ENCODE measurements around the gene CSRP1.

The CSRP1 gene

DNA sequence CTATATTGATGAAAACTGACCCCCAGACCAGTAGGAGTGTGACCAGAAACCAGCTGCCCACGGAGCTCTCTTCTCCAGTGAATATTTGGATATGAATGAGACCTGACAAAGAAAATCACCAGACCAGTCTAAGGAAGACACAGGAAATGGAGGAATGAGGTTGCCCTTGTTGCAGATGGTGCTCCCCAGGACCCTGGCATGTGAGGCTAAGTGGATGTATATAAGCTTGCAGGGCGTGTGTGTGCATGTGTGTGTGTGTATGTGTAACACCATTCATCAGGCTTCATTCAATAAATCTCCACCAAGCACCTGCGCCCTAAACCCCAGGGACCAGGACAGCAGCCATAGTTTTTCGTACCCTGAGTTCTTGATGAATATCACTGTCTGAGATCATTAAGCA is 52.3 kb downstream of the CSRP1 start:
- Mint-ChIP-seq H3K36me3 (ENCODE audit: low read depth) (no peaks in the 10 kb centered on the region), H3K27me3 (peaks cover 27% of the 10 kb centered on the region), H3K4me3 (no peak overlapping the region), H3K27ac (no peak overlapping the region), H3K9me3 (no peaks in the 10 kb centered on the region), H3K4me1 (ENCODE audit: low read depth) (peaks cover 17% of the 10 kb centered on the region)

DNA sequence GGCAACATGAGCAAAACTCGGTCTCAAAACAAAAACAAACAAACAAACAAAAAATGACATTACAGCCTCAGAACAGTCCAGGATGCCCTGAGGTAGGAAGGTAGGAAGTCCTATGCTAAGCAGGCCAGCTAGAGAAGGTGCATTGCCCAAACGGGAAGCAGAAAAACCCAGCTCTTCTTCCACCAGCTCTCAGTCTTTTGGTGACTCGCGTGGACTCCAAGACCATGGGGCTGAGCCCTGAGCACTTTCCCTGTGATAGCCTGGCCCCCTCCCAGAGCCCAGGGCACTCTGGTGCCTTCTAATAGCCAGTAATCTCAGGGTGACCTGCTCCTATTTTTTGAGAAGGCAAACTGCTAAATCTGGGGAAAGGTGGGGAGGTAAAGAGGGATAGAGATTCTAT is 54.1 kb downstream of the CSRP1 start:
- H3K27ac Mint-ChIP-seq, result no peak overlapping the region
- peaks cover 33% of the 10 kb centered on the region for H3K27me3 Mint-ChIP-seq
- H3K4me1 Mint-ChIP-seq (ENCODE audit: low read depth), result peaks cover 19% of the 10 kb centered on the region
- no peaks in the 10 kb centered on the region for H3K9me3 Mint-ChIP-seq
- H3K4me3 Mint-ChIP-seq, result no peak overlapping the region
- H3K36me3 Mint-ChIP-seq (ENCODE audit: low read depth), result no peaks in the 10 kb centered on the region

- H3K4me1 Mint-ChIP-seq (ENCODE audit: low read depth), result peaks cover 14% of the 10 kb centered on the region
- peaks cover 28% of the 10 kb centered on the region for H3K27me3 Mint-ChIP-seq
- H3K36me3 Mint-ChIP-seq (ENCODE audit: low read depth), result no peaks in the 10 kb centered on the region
- H3K4me3 Mint-ChIP-seq, result no peak overlapping the region
- H3K27ac Mint-ChIP-seq, result no peak overlapping the region
- H3K9me3 Mint-ChIP-seq, result no peaks in the 10 kb centered on the region
Observed at GRCh38 chr1:201450721-201451291, 56.1 kb downstream of the CSRP1 start.

- H3K27ac Mint-ChIP-seq, result no peak overlapping the region
- H3K27me3 Mint-ChIP-seq, result peaks cover 17% of the 10 kb centered on the region
- peaks cover 13% of the 10 kb centered on the region for H3K4me1 Mint-ChIP-seq (ENCODE audit: low read depth)
- no peak overlapping the region for H3K4me3 Mint-ChIP-seq
- H3K36me3 Mint-ChIP-seq (ENCODE audit: low read depth), result no peaks in the 10 kb centered on the region
- H3K9me3 Mint-ChIP-seq, result no peaks in the 10 kb centered on the region
Observed at GRCh38 chr1:201448990-201449389, 57.9 kb downstream of the CSRP1 start.

DNA sequence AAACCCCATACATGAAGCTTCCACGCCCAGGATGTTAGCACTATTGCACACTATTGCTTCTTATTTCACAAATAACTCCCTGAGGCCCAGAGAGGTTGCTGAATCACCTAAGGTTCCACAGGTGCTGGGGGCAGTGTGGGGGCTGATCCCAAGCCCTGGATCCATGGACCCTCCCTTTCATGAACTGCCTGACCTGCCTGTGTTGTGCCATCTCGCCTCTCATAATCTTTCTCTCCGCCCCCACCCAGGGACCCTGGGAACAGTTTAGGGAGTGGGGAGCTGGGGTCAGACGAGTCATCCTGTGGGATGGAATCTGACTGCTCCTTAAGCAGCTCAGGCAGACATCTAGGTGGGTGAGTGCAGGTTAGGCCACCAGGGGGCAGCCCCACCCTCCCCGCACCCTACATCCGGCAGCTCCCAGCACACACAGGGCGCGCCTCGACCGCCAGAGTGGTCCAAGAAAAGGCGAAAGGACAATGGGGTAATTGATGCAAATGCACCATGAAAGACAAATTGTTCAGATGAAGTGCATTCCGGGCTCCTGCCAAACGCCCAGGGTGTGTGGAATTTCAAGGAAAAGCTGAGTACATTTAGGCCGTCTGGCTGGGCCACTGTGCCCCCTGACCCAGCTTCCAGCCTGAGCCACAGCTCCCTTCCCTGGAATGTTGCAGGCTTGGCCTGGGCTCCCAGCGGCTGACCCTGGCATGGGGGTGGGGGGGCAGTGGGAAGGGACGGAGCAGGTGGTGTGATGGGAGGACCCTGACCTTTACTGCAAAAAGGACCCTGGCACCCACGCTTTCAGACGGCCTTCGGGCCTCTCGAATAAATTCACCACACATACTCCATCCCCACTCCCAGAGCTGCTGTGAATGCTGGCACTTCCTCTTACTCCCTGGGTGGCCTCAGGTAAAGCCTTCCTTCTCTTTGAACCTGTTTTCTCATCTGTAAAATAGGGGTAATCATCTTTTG is 58.7 kb downstream of the CSRP1 start:
- no peak overlapping the region for H3K4me3 Mint-ChIP-seq
- no peaks in the 10 kb centered on the region for H3K36me3 Mint-ChIP-seq (ENCODE audit: low read depth)
- peaks cover 10% of the 10 kb centered on the region for H3K4me1 Mint-ChIP-seq (ENCODE audit: low read depth)
- H3K27me3 Mint-ChIP-seq, result peaks cover 15% of the 10 kb centered on the region
- no peaks in the 10 kb centered on the region for H3K9me3 Mint-ChIP-seq
- no peak overlapping the region for H3K27ac Mint-ChIP-seq

DNA sequence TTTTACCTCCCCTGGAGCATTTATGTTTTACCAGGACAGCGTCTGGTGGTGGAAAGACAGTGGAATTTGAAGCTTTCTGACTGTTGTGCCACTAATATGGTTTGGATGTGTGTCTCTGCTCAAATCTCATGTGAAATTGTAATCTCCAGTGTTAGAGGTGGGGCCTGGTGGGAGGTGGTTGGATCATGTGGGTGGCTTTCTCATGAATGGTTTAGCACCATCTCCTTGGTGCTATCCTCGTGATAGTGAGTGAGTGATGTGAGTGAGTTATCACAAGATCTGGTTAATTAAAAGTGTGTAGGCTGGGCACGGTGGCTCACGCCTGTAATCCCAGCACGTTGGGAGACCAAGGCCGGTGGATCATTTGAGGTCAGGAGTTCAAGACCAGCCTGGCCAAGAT is 61.6 kb downstream of the CSRP1 start:
- H3K4me1 Mint-ChIP-seq (ENCODE audit: low read depth), result peaks cover 10% of the 10 kb centered on the region
- no peaks in the 10 kb centered on the region for H3K9me3 Mint-ChIP-seq
- no peak overlapping the region for H3K27ac Mint-ChIP-seq
- H3K27me3 Mint-ChIP-seq, result peaks cover 15% of the 10 kb centered on the region
- no peaks in the 10 kb centered on the region for H3K36me3 Mint-ChIP-seq (ENCODE audit: low read depth)
- no peak overlapping the region for H3K4me3 Mint-ChIP-seq

GRCh38 chr1:201444792-201445191 is 62.1 kb downstream of the CSRP1 start:
- no peaks in the 10 kb centered on the region for H3K9me3 Mint-ChIP-seq

GRCh38 chr1:201443747-201444146 is 63.2 kb downstream of the CSRP1 start:
- Mint-ChIP-seq H3K27me3 (peaks cover 8% of the 10 kb centered on the region), H3K27ac (no peak overlapping the region), H3K36me3 (ENCODE audit: low read depth) (no peaks in the 10 kb centered on the region), H3K4me3 (no peak overlapping the region), H3K9me3 (no peaks in the 10 kb centered on the region), H3K4me1 (ENCODE audit: low read depth) (peaks cover 10% of the 10 kb centered on the region)

More at GRCh38 chr1:201444792-201445191, 62.1 kb downstream of the CSRP1 start:
- H3K4me1 Mint-ChIP-seq (ENCODE audit: low read depth), result peaks cover 10% of the 10 kb centered on the region
- H3K4me3 Mint-ChIP-seq, result no peak overlapping the region
- H3K27me3 Mint-ChIP-seq, result peaks cover 12% of the 10 kb centered on the region
- no peaks in the 10 kb centered on the region for H3K36me3 Mint-ChIP-seq (ENCODE audit: low read depth)
- no peak overlapping the region for H3K27ac Mint-ChIP-seq

DNA sequence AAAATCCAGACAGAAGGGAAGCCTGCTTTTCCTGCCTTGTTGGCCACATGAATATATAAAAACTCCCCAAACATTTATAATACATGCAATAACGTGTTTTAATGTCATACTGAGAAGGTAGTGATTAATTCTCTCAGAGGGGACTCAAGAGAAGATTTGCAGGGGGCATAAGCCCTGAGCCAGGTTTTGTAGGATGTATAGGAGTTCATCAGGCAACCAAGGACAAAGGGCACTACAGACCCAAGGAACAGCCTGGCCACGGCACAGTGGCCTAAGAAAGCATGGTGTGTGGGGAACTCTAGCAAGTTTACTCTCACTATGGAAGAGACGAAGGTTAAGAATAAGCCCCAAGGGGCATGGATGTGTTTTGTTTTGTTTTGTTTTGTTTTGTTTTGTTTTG is 70.0 kb downstream of the CSRP1 start:
- Mint-ChIP-seq H3K9me3 (no peaks in the 10 kb centered on the region), H3K4me1 (ENCODE audit: low read depth) (peaks cover 5% of the 10 kb centered on the region), H3K27me3 (peaks cover 23% of the 10 kb centered on the region), H3K4me3 (no peak overlapping the region), H3K36me3 (ENCODE audit: low read depth) (no peaks in the 10 kb centered on the region), H3K27ac (no peak overlapping the region)

- Mint-ChIP-seq H3K36me3 (ENCODE audit: low read depth) (no peaks in the 10 kb centered on the region), H3K4me3 (no peak overlapping the region), H3K9me3 (no peaks in the 10 kb centered on the region), H3K4me1 (ENCODE audit: low read depth) (peaks cover 5% of the 10 kb centered on the region), H3K27ac (no peak overlapping the region), H3K27me3 (peaks cover 21% of the 10 kb centered on the region)
Observed at GRCh38 chr1:201436393-201436792, 70.5 kb downstream of the CSRP1 start.

GRCh38 chr1:201434266-201434665 is 72.7 kb downstream of the CSRP1 start:
- peaks cover 22% of the 10 kb centered on the region for H3K27me3 Mint-ChIP-seq
- H3K27ac Mint-ChIP-seq, result no peak overlapping the region
- H3K4me3 Mint-ChIP-seq, result no peak overlapping the region
- no peaks in the 10 kb centered on the region for H3K9me3 Mint-ChIP-seq
- H3K36me3 Mint-ChIP-seq (ENCODE audit: low read depth), result no peaks in the 10 kb centered on the region
- peaks cover 5% of the 10 kb centered on the region for H3K4me1 Mint-ChIP-seq (ENCODE audit: low read depth)

DNA sequence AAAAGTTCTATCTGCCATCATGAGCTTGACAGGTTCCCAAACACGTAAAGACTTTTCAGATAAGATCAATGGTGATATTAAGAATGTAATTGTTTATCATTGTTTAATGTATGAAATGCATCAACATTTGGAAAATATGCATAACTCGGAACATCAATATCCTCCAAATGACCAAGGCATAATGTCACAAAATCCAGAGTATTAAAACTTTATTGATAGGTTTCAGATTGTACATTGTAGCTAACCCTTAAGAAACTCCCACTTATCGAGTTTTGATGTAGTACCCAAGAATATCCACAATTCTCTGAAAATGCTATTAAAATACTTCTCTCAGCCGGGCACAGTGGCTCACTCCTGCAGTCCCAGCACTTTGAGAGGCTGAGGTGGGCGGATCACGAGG is 73.3 kb downstream of the CSRP1 start:
- H3K4me1 Mint-ChIP-seq (ENCODE audit: low read depth), result peaks cover 5% of the 10 kb centered on the region
- H3K4me3 Mint-ChIP-seq, result no peak overlapping the region
- peaks cover 22% of the 10 kb centered on the region for H3K27me3 Mint-ChIP-seq
- no peaks in the 10 kb centered on the region for H3K9me3 Mint-ChIP-seq
- no peaks in the 10 kb centered on the region for H3K36me3 Mint-ChIP-seq (ENCODE audit: low read depth)
- no peak overlapping the region for H3K27ac Mint-ChIP-seq
